HepG2 (cell line): ENCODE data around the gene CPNE2. TPM values are rescaled to one million over a fixed set of nuclear protein-coding genes. Genes with fewer than 3 reads are reported as not detected.

ENCODE experiments used
- FOSL1 ChIP-seq: sonication (generic); formaldehyde crosslinking; IDR thresholded peaks from 2 replicates; pipeline ENCODE4 v1.9.0; 2021; ENCODE audit warnings: missing genetic modification reagents, borderline replicate concordance
- GATAD2A ChIP-seq: IDR thresholded peaks from 2 replicates; pipeline ENCODE4 v1.6.1; 2016
- HDAC2 ChIP-seq: sonication (generic); formaldehyde crosslinking; IDR thresholded peaks from 2 replicates; pipeline ENCODE4 v1.4.0; 2020; ENCODE audit warnings: missing genetic modification reagents
- KLF9 ChIP-seq: IDR thresholded peaks from 2 replicates; pipeline ENCODE4 v1.6.1; 2016; ENCODE audit warnings: low read depth
- MXI1 ChIP-seq: IDR thresholded peaks from 3 replicates; pipeline ENCODE4 v1.6.1; 2012; ENCODE audit warnings: low read depth, low read length, inconsistent platforms, borderline replicate concordance
- PHF21A ChIP-seq: sonication (generic); formaldehyde crosslinking; IDR thresholded peaks from 2 replicates; pipeline ENCODE4 v1.5.0; 2020; ENCODE audit warnings: mild to moderate bottlenecking, missing genetic modification reagents
- RARA ChIP-seq: IDR thresholded peaks from 2 replicates; pipeline ENCODE4 v1.6.1; 2016; ENCODE audit warnings: missing genetic modification reagents, missing compliant biosample characterization
- SMARCC2 ChIP-seq: fragments of 450-650 bp; IDR thresholded peaks from 2 replicates; pipeline ENCODE4 v1.6.1; 2017; ENCODE audit warnings: antibody characterized with exemption, mild to moderate bottlenecking
- SP2 ChIP-seq: sonication (generic); formaldehyde crosslinking; IDR thresholded peaks from 2 replicates; pipeline ENCODE4 v1.5.1; 2020; ENCODE audit warnings: mild to moderate bottlenecking, missing genetic modification reagents
- ZNF883 ChIP-seq: sonication (generic); formaldehyde crosslinking; IDR thresholded peaks from 2 replicates; pipeline ENCODE4 v1.5.1; 2020; ENCODE audit warnings: mild to moderate bottlenecking, missing genetic modification reagents; ENCODE audit errors: not compliant biosample characterization
- ZSCAN25 ChIP-seq: sonication (generic); formaldehyde crosslinking; IDR thresholded peaks from 2 replicates; pipeline ENCODE4 v1.8.0; 2022; ENCODE audit warnings: mild to moderate bottlenecking, missing genetic modification reagents
- polyA plus RNA-seq, 8 experiments: library from polyadenylated mRNA; depleted of rRNA in 3 of 8; stranded (reverse) in 7 of 8; unstranded in 1 of 8; fragments of >200 nt; fragmentation: Illumina TruSeq in 4 of 8; extraction: Trizol in 4 of 8; gene quantifications; 2 replicates each; pipeline versions ENCODE4 v1.2.1 to v1.2.3, GENCODE V29; 2011 to 2016; ENCODE audit warnings: low read depth in 4 of 8, missing spikeins in 1 of 8, mixed read lengths in 1 of 8; ENCODE audit not compliant: insufficient read depth in 1 of 8
- total RNA-seq, 5 experiments: library from RNA; depleted of rRNA; stranded (reverse); fragments of >200 nt; fragmentation: Illumina TruSeq; extraction: Trizol; gene quantifications; 2 replicates each; pipeline ENCODE4 v1.2.3, GENCODE V29; 2016; ENCODE audit warnings: low read depth in 1 of 5
- TF ChIP-seq, protein P1 (sequence below): IDR thresholded peaks from 2 replicates; pipeline ENCODE4 v1.6.1; 2016; ENCODE audit warnings: low read depth
- TF ChIP-seq, protein P2 (sequence below): sonication (generic); formaldehyde crosslinking; conservative IDR thresholded peaks from 2 replicates; pipeline ENCODE4 v1.4.0; 2020; ENCODE audit warnings: missing genetic modification reagents
- TF ChIP-seq, protein P3 (sequence below): sonication (generic); formaldehyde crosslinking; IDR thresholded peaks from 2 replicates; pipeline ENCODE4 v1.5.1; 2020; ENCODE audit warnings: mild to moderate bottlenecking, missing genetic modification reagents
- TF ChIP-seq, protein P4 (sequence below): IDR thresholded peaks from 2 replicates; pipeline ENCODE4 v1.4.0; 2020; ENCODE audit warnings: mild to moderate bottlenecking, missing genetic modification reagents
- TF ChIP-seq, protein P5 (sequence below): sonication (generic); formaldehyde crosslinking; IDR thresholded peaks from 2 replicates; pipeline ENCODE4 v1.8.1; 2023; ENCODE audit warnings: mild to moderate bottlenecking, missing genetic modification reagents, borderline replicate concordance
- TF ChIP-seq, protein P6 (sequence below): sonication (generic); formaldehyde crosslinking; IDR thresholded peaks from 2 replicates; pipeline ENCODE4 v1.4.0; 2020; ENCODE audit warnings: missing genetic modification reagents
- TF ChIP-seq, protein P7 (sequence below): sonication (generic); formaldehyde crosslinking; IDR thresholded peaks from 2 replicates; pipeline ENCODE4 v1.4.0; 2020; ENCODE audit warnings: missing genetic modification reagents

The CPNE2 gene
- total and polyA plus RNA-seq, 2 of the 13 experiments (the other 11 are each of a cell fraction or from before 2014, with no cell fraction given) = 10.6 to 23.3 TPM

DNA sequence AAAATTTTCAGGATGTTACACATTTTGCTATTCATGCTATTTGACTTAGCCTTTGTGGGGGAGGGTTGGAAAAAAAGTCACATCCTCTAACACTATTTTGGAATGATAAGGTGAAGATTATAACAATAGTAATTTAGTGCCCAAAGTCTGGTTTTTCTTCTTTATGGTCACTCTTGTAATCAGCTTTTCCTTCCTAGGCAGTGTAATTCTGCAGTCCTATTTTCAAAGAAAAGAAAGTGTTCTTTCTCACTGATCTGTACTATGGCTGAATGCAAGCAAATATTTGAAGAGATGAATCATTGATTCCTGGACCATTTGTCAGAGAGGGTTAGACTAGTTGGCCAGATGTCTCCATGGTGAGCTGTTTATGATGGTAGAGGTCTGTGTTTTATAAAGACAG is 102.1 kb downstream of the CPNE2 start (continued):
- TF ChIP-seq, protein P1, sequence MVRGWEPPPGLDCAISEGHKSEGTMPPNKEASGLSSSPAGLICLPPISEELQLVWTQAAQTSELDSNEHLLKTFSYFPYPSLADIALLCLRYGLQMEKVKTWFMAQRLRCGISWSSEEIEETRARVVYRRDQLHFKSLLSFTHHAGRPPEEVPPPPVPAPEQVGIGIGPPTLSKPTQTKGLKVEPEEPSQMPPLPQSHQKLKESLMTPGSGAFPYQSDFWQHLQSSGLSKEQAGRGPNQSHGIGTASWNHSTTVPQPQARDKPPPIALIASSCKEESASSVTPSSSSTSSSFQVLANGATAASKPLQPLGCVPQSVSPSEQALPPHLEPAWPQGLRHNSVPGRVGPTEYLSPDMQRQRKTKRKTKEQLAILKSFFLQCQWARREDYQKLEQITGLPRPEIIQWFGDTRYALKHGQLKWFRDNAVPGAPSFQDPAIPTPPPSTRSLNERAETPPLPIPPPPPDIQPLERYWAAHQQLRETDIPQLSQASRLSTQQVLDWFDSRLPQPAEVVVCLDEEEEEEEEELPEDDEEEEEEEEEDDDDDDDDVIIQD (CRISPR knock-in tag) = peak; percentile 86
- TF ChIP-seq, protein P2, sequence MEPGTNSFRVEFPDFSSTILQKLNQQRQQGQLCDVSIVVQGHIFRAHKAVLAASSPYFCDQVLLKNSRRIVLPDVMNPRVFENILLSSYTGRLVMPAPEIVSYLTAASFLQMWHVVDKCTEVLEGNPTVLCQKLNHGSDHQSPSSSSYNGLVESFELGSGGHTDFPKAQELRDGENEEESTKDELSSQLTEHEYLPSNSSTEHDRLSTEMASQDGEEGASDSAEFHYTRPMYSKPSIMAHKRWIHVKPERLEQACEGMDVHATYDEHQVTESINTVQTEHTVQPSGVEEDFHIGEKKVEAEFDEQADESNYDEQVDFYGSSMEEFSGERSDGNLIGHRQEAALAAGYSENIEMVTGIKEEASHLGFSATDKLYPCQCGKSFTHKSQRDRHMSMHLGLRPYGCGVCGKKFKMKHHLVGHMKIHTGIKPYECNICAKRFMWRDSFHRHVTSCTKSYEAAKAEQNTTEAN = 0 out of 2 replicates have a peak, but pooled peaks have one; percentile 51
- TF ChIP-seq HDAC2 (peak; percentile 68; the same call in 1 of the 2 replicates), SMARCC2 (peak; percentile 82; the same call in 1 of the 2 replicates), MXI1 (peak; percentile 55; the same call in 1 of the 3 replicates), ZNF883 (CRISPR knock-in tag) (no peak), RARA (CRISPR knock-in tag) (peak; percentile 63), FOSL1 (CRISPR knock-in tag) (peak; percentile 94), GATAD2A (CRISPR knock-in tag) (peak; percentile 93), ZSCAN25 (no peak), PHF21A (CRISPR knock-in tag) (0 out of 2 replicates have a peak, but pooled peaks have one; percentile 39), SP2 (no peak), KLF9 (peak; percentile 44; the same call in 1 of the 2 replicates)
- TF ChIP-seq, protein P3, sequence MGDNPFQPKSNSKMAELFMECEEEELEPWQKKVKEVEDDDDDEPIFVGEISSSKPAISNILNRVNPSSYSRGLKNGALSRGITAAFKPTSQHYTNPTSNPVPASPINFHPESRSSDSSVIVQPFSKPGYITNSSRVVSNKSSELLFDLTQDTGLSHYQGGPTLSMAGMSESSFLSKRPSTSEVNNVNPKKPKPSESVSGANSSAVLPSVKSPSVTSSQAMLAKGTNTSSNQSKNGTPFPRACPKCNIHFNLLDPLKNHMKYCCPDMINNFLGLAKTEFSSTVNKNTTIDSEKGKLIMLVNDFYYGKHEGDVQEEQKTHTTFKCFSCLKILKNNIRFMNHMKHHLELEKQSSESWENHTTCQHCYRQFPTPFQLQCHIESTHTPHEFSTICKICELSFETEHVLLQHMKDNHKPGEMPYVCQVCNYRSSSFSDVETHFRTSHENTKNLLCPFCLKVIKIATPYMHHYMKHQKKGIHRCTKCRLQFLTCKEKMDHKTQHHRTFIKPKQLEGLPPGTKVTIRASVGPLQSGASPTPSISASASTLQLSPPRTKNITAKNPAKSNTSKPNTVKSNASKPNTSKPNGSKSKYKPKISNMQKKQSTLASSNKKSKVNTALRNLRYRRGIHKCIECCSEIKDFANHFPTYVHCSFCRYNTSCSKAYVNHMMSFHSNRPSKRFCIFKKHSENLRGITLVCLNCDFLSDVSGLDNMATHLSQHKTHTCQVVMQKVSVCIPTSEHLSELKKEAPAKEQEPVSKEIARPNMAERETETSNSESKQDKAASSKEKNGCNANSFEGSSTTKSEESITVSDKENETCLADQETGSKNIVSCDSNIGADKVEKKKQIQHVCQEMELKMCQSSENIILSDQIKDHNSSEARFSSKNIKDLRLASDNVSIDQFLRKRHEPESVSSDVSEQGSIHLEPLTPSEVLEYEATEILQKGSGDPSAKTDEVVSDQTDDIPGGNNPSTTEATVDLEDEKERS (CRISPR knock-in tag) = no peak
- TF ChIP-seq, protein P4, sequence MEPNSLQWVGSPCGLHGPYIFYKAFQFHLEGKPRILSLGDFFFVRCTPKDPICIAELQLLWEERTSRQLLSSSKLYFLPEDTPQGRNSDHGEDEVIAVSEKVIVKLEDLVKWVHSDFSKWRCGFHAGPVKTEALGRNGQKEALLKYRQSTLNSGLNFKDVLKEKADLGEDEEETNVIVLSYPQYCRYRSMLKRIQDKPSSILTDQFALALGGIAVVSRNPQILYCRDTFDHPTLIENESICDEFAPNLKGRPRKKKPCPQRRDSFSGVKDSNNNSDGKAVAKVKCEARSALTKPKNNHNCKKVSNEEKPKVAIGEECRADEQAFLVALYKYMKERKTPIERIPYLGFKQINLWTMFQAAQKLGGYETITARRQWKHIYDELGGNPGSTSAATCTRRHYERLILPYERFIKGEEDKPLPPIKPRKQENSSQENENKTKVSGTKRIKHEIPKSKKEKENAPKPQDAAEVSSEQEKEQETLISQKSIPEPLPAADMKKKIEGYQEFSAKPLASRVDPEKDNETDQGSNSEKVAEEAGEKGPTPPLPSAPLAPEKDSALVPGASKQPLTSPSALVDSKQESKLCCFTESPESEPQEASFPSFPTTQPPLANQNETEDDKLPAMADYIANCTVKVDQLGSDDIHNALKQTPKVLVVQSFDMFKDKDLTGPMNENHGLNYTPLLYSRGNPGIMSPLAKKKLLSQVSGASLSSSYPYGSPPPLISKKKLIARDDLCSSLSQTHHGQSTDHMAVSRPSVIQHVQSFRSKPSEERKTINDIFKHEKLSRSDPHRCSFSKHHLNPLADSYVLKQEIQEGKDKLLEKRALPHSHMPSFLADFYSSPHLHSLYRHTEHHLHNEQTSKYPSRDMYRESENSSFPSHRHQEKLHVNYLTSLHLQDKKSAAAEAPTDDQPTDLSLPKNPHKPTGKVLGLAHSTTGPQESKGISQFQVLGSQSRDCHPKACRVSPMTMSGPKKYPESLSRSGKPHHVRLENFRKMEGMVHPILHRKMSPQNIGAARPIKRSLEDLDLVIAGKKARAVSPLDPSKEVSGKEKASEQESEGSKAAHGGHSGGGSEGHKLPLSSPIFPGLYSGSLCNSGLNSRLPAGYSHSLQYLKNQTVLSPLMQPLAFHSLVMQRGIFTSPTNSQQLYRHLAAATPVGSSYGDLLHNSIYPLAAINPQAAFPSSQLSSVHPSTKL (CRISPR knock-in tag) = peak; percentile 93
- TF ChIP-seq, protein P5, sequence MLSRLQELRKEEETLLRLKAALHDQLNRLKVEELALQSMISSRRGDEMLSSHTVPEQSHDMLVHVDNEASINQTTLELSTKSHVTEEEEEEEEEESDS (CRISPR knock-in tag) = 0 out of 2 replicates have a peak, but pooled peaks have one; percentile 35
- TF ChIP-seq, protein P6, sequence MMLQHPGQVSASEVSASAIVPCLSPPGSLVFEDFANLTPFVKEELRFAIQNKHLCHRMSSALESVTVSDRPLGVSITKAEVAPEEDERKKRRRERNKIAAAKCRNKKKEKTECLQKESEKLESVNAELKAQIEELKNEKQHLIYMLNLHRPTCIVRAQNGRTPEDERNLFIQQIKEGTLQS (CRISPR knock-in tag) = peak; percentile 92
- TF ChIP-seq, protein P7, sequence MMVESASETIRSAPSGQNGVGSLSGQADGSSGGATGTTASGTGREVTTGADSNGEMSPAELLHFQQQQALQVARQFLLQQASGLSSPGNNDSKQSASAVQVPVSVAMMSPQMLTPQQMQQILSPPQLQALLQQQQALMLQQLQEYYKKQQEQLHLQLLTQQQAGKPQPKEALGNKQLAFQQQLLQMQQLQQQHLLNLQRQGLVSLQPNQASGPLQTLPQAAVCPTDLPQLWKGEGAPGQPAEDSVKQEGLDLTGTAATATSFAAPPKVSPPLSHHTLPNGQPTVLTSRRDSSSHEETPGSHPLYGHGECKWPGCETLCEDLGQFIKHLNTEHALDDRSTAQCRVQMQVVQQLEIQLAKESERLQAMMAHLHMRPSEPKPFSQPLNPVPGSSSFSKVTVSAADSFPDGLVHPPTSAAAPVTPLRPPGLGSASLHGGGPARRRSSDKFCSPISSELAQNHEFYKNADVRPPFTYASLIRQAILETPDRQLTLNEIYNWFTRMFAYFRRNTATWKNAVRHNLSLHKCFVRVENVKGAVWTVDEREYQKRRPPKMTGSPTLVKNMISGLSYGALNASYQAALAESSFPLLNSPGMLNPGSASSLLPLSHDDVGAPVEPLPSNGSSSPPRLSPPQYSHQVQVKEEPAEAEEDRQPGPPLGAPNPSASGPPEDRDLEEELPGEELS (CRISPR knock-in tag) = peak; percentile 66
